ENCODE measurements around the gene PUDP.

Gene PUDP

GRCh38 chrX:7110821-7111276, 37.1 kb downstream of the PUDP start:
- Mint-ChIP-seq H3K9me3 (peaks cover 2% of the 10 kb centered on the region), H3K36me3 (ENCODE audit: low read depth) (peaks cover 11% of the 10 kb centered on the region), H3K27ac (peak overlapping the region; percentile 58 to 91 (median 85)), H3K4me3 (no peak overlapping the region), H3K4me1 (peaks cover 52% of the 10 kb centered on the region), H3K27me3 (ENCODE audit: low read depth) (no peaks in the 10 kb centered on the region)
- no peak for TF ChIP-seq CTCF (IDR thresholded peaks at IDR 0.05; ENCODE audit: unreplicated experiment in 3 of 3)

GRCh38 chrX:7109838-7110793, 37.8 kb downstream of the PUDP start:
- Mint-ChIP-seq H3K4me3 (peak overlapping the region in 2 of 3 experiments; percentile 1 to 18), H3K36me3 (ENCODE audit: low read depth) (peaks cover 13% of the 10 kb centered on the region), H3K27me3 (ENCODE audit: low read depth) (no peaks in the 10 kb centered on the region), H3K9me3 (no peaks in the 10 kb centered on the region), H3K4me1 (peaks cover 47% of the 10 kb centered on the region), H3K27ac (peak overlapping the region; percentile 85 to 92 (median 91))
- no peak for TF ChIP-seq CTCF (IDR thresholded peaks at IDR 0.05; ENCODE audit: unreplicated experiment in 3 of 3)

GRCh38 chrX:7109049-7109531, 38.9 kb downstream of the PUDP start:
- TF ChIP-seq CTCF (IDR thresholded peaks at IDR 0.05; ENCODE audit: unreplicated experiment in 3 of 3): no peak
- H3K27me3 Mint-ChIP-seq (ENCODE audit: low read depth): no peaks in the 10 kb centered on the region
- H3K4me3 Mint-ChIP-seq: peak overlapping the region; percentile 57 to 78 (median 73)
- H3K9me3 Mint-ChIP-seq: no peaks in the 10 kb centered on the region
- peaks cover 18% of the 10 kb centered on the region for H3K36me3 Mint-ChIP-seq (ENCODE audit: low read depth)
- peaks cover 39% of the 10 kb centered on the region for H3K4me1 Mint-ChIP-seq
- H3K27ac Mint-ChIP-seq: peak overlapping the region; percentile 85 to 92 (median 91)

- TF ChIP-seq CTCF (IDR thresholded peaks at IDR 0.05; ENCODE audit: unreplicated experiment in 3 of 3): no peak
- Mint-ChIP-seq H3K27me3 (ENCODE audit: low read depth) (no peaks in the 10 kb centered on the region), H3K36me3 (ENCODE audit: low read depth) (peaks cover 29% of the 10 kb centered on the region), H3K27ac (peak overlapping the region; percentile 25 to 85 (median 66)), H3K4me1 (peaks cover 39% of the 10 kb centered on the region), H3K9me3 (peaks cover 2% of the 10 kb centered on the region), H3K4me3 (no peak overlapping the region)
Measured at GRCh38 chrX:7108030-7108429, 39.9 kb downstream of the PUDP start.

- TF ChIP-seq CTCF (IDR thresholded peaks at IDR 0.05; ENCODE audit: unreplicated experiment in 3 of 3): no peak
- H3K36me3 Mint-ChIP-seq (ENCODE audit: low read depth): peaks cover 42% of the 10 kb centered on the region
- H3K27ac Mint-ChIP-seq: peak overlapping the region; percentile 56 to 66 (median 64)
- peaks cover 9% of the 10 kb centered on the region for H3K9me3 Mint-ChIP-seq
- no peaks in the 10 kb centered on the region for H3K27me3 Mint-ChIP-seq (ENCODE audit: low read depth)
- peaks cover 39% of the 10 kb centered on the region for H3K4me1 Mint-ChIP-seq
- H3K4me3 Mint-ChIP-seq: no peak overlapping the region
Measured at GRCh38 chrX:7106649-7107048, 41.3 kb downstream of the PUDP start.

All from nephron (organoid).